HEK293T (cell line): ENCODE measurements around the gene PTPN3.

Experiments
- BHLHE40 ChIP-seq: fragments of 450-650 bp; IDR thresholded peaks from 2 replicates; pipeline ENCODE4 v1.6.1; 2016; ENCODE audit warnings: mild to moderate bottlenecking, moderate library complexity, borderline replicate concordance
- CTBP1 ChIP-seq: fragments of 450-650 bp; IDR thresholded peaks from 2 replicates; pipeline ENCODE4 v1.6.1; 2016; ENCODE audit warnings: borderline replicate concordance
- ELF4 ChIP-seq: fragments of 450-650 bp; IDR thresholded peaks from 2 replicates; pipeline ENCODE4 v1.6.1; 2017; ENCODE audit warnings: antibody characterized with exemption
- FOXA1 ChIP-seq: fragments of 450-650 bp; IDR thresholded peaks from 2 replicates; pipeline ENCODE4 v1.6.1; 2016; ENCODE audit warnings: mild to moderate bottlenecking
- FOXK2 ChIP-seq: fragments of 450-650 bp; IDR thresholded peaks from 2 replicates; pipeline ENCODE4 v1.6.1; 2016; ENCODE audit warnings: mild to moderate bottlenecking
- FOXM1 ChIP-seq: fragments of 450-650 bp; IDR thresholded peaks from 2 replicates; pipeline ENCODE4 v1.6.1; 2017; ENCODE audit warnings: mild to moderate bottlenecking, borderline replicate concordance
- HDGF ChIP-seq: fragments of 450-650 bp; IDR thresholded peaks from 2 replicates; pipeline ENCODE4 v1.6.1; 2017; ENCODE audit warnings: antibody characterized with exemption, borderline replicate concordance
- LEF1 ChIP-seq: fragments of 450-650 bp; IDR thresholded peaks from 2 replicates; pipeline ENCODE4 v1.6.1; 2017; ENCODE audit warnings: mild to moderate bottlenecking, borderline replicate concordance
- NFRKB ChIP-seq: fragments of 450-650 bp; IDR thresholded peaks from 2 replicates; pipeline ENCODE4 v1.6.1; 2016; ENCODE audit warnings: mild to moderate bottlenecking, moderate library complexity
- PKNOX1 ChIP-seq: fragments of 450-650 bp; IDR thresholded peaks from 2 replicates; pipeline ENCODE4 v1.6.1; 2016
- SP1 ChIP-seq: fragments of 450-650 bp; IDR thresholded peaks from 2 replicates; pipeline ENCODE4 v1.6.1; 2017
- SUZ12 ChIP-seq: fragments of 450-650 bp; IDR thresholded peaks from 2 replicates; pipeline ENCODE4 v1.6.1; 2016; ENCODE audit warnings: mild to moderate bottlenecking
- TARDBP ChIP-seq: fragments of 450-650 bp; IDR thresholded peaks from 2 replicates; pipeline ENCODE4 v1.6.1; 2016
- ZNF384 ChIP-seq: fragments of 450-650 bp; IDR thresholded peaks from 2 replicates; pipeline ENCODE4 v1.6.1; 2016

GRCh38 chr9:109401990-109402318, 96.2 kb downstream of the PTPN3 start:
- no peak for TF ChIP-seq FOXK2
- no peak for TF ChIP-seq SP1
- TF ChIP-seq FOXM1: no peak
- no peak for TF ChIP-seq ELF4
- no peak for TF ChIP-seq BHLHE40
- no peak for TF ChIP-seq LEF1
- TF ChIP-seq ZNF384: no peak
- no peak for TF ChIP-seq TARDBP
- no peak for TF ChIP-seq NFRKB
- no peak for TF ChIP-seq SUZ12
- TF ChIP-seq PKNOX1: no peak
- no peak for TF ChIP-seq HDGF
- no peak for TF ChIP-seq CTBP1
- TF ChIP-seq FOXA1: no peak
